KOPT-K1 (cell line): Measurements from ENCODE around the gene GRAMD1B.

Source experiments
- H3K27ac ChIP-seq: fragments of 200-600 bp; sonication (generic); 2 replicates; pipeline ENCODE4 v1.5.1; 2016; ENCODE audit warnings: antibody characterized with exemption, mild to moderate bottlenecking, low read depth, low read length; ENCODE audit not compliant: poor library complexity, severe bottlenecking
- H3K36me3 ChIP-seq: fragments of 200-600 bp; sonication (generic); 2 replicates; pipeline ENCODE4 v1.5.1; 2017; ENCODE audit warnings: antibody characterized with exemption, mild to moderate bottlenecking, low read length, moderate library complexity; ENCODE audit not compliant: insufficient read depth
- H3K9me3 ChIP-seq: fragments of 200-600 bp; sonication (generic); 2 replicates; pipeline ENCODE4 v1.5.1; 2017; ENCODE audit warnings: antibody characterized with exemption, low read length, mild to moderate bottlenecking; ENCODE audit not compliant: insufficient read depth, poor library complexity, severe bottlenecking

The GRAMD1B gene

DNA sequence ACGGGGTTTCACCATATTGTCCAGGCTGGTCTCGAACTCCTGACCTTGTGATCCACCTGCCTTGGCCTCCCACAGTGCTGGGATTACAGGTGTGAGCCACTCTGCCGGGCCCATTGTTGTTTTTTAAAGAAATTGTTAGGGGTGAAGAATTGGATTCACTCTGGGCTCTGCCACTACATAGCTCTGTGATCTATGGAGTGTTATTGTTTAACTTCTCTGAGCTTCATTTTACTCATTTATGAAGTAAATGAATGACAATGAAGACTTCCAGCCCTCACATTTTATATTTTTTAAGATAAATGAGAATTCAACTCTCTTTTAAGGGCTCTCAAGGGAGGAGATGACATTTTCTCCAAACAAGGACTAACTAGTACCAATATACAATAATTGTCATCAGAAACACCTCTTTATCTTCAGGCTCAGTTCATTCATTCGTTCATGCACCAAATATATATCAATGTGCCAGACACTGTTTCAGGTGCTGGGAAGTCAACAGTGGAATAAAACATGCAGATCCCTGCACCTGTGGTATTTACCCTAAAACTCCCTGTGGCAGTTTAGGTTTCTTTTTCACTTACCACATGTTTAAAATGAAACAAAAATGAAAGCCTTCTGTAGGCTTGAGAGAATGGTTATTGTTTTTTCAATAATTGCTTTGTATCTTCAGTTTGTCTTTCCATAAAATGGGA lies 23.5 kb upstream of the GRAMD1B start:
- no peaks in the 10 kb centered on the region for H3K36me3 ChIP-seq
- H3K27ac ChIP-seq, result no peak overlapping the region
- H3K9me3 ChIP-seq, result no peaks in the 10 kb centered on the region

GRCh38 chr11:123407130-123407995 lies 22.7 kb upstream of the GRAMD1B start:
- no peaks in the 10 kb centered on the region for H3K36me3 ChIP-seq
- no peak overlapping the region for H3K27ac ChIP-seq
- H3K9me3 ChIP-seq, result no peaks in the 10 kb centered on the region

GRCh38 chr11:123407996-123408597 lies 22.0 kb upstream of the GRAMD1B start:
- H3K27ac ChIP-seq, result no peak overlapping the region
- no peaks in the 10 kb centered on the region for H3K9me3 ChIP-seq
- no peaks in the 10 kb centered on the region for H3K36me3 ChIP-seq

DNA sequence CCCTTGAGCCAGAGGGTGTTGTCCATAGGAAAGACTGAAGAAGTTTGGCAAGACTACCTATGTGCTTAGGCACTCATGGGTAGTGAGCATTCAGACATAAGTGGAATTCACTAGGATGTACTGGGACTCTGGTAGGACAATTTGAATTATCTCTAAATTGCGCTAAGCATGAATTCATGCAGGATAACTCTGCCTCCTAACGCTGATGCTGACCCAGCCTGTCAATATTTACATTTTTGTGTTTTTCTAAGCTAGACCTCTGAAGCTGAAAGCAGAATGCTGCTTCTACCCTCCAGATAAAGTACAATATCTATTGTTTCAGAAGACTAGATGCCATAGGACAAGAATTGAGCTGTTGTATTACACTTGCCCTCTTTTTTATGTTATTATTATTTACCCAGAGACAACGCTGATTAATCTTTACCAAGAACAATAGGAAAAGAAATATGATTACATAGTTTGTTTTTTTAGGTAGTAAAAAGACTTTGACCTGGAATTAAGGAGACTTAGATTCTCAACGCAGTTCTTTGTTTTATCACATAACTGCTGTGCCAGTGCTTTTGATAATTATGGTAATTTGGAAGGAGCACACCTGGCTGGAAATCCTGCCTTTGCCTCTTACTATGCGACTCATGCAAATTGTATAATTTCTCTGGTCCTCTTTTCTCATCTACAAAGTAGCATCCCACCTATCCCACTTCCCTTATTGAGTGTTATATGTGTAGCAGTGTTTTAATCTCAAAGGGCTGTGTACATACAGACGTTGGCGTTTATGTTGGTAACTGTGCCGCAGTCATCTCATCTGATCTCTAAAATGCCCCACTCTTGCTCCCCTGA lies 21.2 kb upstream of the GRAMD1B start:
- no peak overlapping the region for H3K27ac ChIP-seq
- no peaks in the 10 kb centered on the region for H3K9me3 ChIP-seq
- H3K36me3 ChIP-seq, result no peaks in the 10 kb centered on the region

GRCh38 chr11:123409456-123410217 lies 20.4 kb upstream of the GRAMD1B start:
- Histone ChIP-seq H3K36me3 (no peaks in the 10 kb centered on the region), H3K27ac (no peak overlapping the region), H3K9me3 (no peaks in the 10 kb centered on the region)

GRCh38 chr11:123410218-123410549 lies 19.9 kb upstream of the GRAMD1B start:
- Histone ChIP-seq H3K36me3 (no peaks in the 10 kb centered on the region), H3K9me3 (no peaks in the 10 kb centered on the region), H3K27ac (no peak overlapping the region)

DNA sequence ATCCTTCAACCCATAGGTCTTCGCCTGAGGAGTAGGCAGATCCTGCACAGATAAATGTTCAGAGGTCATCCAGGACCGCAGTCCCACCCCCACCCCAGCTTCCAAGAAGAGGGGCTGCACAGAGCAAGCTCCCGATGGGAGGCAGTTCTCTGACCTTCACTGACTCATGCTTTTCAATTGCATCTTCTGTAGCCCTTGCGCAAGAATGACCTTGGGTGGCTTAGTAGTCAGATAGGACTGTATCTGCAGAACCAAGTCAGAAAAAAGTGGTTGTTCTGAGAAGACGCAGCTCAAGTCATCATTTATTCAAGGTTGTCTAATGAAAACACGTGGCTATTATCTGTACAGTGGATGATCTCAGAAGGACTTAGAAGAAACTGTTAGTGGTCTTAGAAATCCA lies 16.4 kb upstream of the GRAMD1B start:
- Histone ChIP-seq H3K36me3 (no peaks in the 10 kb centered on the region), H3K9me3 (no peaks in the 10 kb centered on the region), H3K27ac (no peak overlapping the region)

GRCh38 chr11:123416566-123416965 lies 13.5 kb upstream of the GRAMD1B start:
- Histone ChIP-seq H3K27ac (no peak overlapping the region), H3K36me3 (no peaks in the 10 kb centered on the region), H3K9me3 (no peaks in the 10 kb centered on the region)

GRCh38 chr11:123418351-123419114 lies 11.5 kb upstream of the GRAMD1B start:
- Histone ChIP-seq H3K36me3 (no peaks in the 10 kb centered on the region), H3K9me3 (no peaks in the 10 kb centered on the region), H3K27ac (no peak overlapping the region)

- Histone ChIP-seq H3K27ac (no peak overlapping the region), H3K9me3 (no peaks in the 10 kb centered on the region), H3K36me3 (no peaks in the 10 kb centered on the region)
Observed at GRCh38 chr11:123419731-123420452, 10.2 kb upstream of the GRAMD1B start.

DNA sequence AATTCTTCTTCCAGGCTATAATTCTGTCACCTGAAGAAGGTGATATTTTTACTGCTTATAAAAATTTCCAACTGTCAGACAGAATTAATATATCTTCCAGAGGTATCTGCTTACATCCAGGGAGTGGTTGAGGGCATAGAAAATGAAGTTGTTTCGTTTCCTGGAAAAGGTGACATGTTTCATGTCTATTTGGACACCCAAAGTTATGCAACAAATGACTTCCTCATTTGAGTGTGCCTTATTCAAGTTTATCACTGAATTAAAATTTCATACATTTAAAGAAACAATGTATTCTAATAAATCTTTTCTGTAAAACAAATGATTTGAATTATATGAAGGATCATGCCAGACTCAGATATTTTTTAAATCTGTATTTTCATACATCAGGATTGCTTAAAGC lies 8.5 kb upstream of the GRAMD1B start:
- Histone ChIP-seq H3K36me3 (no peaks in the 10 kb centered on the region), H3K9me3 (no peaks in the 10 kb centered on the region), H3K27ac (no peak overlapping the region)

DNA sequence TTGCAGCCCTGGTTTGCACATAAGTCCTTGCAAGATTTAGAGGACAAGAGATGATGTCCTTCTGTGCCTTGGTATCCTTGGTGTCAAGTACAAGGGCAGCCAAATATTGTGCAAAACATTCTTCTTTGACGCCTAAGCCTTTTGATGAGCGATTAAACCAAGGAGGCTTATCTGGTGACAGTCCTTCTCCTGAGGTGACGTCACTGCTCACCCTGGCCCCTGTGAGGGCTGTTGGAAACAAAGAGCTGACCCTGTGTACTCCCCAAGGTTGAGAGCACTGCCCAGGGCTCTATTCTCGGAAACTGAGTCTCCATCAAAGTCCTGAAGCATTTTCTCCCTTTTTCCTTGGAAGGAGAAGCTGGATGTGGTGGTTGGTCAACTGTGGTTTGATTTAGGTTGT lies 4.7 kb upstream of the GRAMD1B start:
- H3K9me3 ChIP-seq, result no peaks in the 10 kb centered on the region
- no peak overlapping the region for H3K27ac ChIP-seq
- no peaks in the 10 kb centered on the region for H3K36me3 ChIP-seq

DNA sequence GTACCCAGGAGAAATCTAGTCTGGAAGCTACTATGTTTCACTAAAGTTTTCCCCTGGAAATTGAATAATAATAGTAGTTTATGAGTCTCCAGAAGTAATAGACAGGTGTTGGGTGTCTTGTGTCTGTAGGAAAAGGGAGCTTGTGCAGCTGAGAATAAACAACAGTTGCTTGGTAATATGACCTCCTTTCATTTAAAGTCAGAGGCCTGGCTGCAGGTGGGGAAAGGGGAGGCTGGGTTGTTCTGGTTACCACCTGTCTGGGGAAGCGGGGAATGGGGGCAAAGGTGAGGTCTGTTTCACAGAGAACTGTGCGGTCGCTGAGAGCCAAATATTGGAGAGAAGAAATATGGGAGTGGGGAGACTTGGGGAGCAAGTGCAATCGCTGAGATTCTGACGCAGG lies 3.3 kb upstream of the GRAMD1B start:
- no peaks in the 10 kb centered on the region for H3K9me3 ChIP-seq
- H3K36me3 ChIP-seq, result no peaks in the 10 kb centered on the region
- no peak overlapping the region for H3K27ac ChIP-seq
